ENCODE results near the gene INPPL1.

INPPL1 gene

DNA sequence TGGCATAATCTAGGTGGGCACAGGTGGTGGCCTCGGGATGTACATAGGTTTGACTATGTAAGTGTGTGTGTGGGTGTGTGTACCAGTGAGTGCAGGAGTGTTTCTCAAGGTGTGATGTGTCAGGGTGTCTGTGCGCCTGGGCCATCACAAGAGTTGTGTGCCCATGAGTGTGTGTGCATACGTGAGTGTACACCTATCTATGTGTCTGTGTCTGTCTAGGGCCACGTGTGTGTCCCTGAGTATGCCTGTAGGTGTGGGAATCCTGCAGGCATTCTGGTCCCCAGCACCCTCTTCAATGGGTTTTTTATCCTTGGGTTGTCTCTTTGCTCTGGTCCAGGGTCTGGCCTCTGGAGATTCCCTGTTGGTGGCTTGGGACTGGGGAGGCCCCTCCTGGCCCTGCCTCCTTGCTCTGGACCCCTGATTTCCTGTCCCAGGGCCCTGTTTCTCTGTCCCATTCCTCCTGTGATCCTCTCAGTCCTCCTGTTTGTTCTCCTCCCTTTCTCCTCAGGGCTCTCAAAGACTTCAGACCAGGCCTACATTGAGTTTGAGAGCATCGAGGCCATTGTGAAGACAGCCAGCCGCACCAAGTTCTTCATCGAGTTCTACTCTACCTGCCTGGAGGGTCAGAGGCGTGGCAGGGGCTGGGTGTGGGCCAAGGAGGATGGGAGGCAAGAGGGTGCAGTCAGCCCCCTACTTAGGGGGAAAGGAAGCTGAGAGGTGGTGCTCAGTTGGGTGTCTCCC, 9.4 kb downstream of the INPPL1 start:
- Histone ChIP-seq H3K9ac (ENCODE audit: low read length) (no peak overlapping the region), H3K4me3 (ENCODE audit: low read length) (no peak overlapping the region), H3K36me3 (replicated peaks; ENCODE audit: low read depth, low read length) (peaks cover 89% of the 10 kb centered on the region), H3K79me2 (ENCODE audit: low read length) (no peaks in the 10 kb centered on the region), H3K4me2 (ENCODE audit: low read length) (no peak overlapping the region), H3K9me3 (ENCODE audit: insufficient read depth, low read length) (no peaks in the 10 kb centered on the region), H3K4me1 (ENCODE audit: low read length) (no peaks in the 10 kb centered on the region), H2AFZ (ENCODE audit: low read depth, low read length) (no peak overlapping the region), H4K20me1 (ENCODE audit: insufficient read depth, low read length) (peaks cover 27% of the 10 kb centered on the region; the same call in 1 of the 2 replicates), H3K27ac (ENCODE audit: low read length) (no peak overlapping the region), H3K27me3 (ENCODE audit: low read depth, low read length) (no peaks in the 10 kb centered on the region)
- TF ChIP-seq, protein P1, sequence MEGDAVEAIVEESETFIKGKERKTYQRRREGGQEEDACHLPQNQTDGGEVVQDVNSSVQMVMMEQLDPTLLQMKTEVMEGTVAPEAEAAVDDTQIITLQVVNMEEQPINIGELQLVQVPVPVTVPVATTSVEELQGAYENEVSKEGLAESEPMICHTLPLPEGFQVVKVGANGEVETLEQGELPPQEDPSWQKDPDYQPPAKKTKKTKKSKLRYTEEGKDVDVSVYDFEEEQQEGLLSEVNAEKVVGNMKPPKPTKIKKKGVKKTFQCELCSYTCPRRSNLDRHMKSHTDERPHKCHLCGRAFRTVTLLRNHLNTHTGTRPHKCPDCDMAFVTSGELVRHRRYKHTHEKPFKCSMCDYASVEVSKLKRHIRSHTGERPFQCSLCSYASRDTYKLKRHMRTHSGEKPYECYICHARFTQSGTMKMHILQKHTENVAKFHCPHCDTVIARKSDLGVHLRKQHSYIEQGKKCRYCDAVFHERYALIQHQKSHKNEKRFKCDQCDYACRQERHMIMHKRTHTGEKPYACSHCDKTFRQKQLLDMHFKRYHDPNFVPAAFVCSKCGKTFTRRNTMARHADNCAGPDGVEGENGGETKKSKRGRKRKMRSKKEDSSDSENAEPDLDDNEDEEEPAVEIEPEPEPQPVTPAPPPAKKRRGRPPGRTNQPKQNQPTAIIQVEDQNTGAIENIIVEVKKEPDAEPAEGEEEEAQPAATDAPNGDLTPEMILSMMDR (IDR thresholded peaks at IDR 0.05; ENCODE audit: low read depth, low read length) = no peak
- no peak for TF ChIP-seq EZH2phosphoT487 (IDR thresholded peaks at IDR 0.05; ENCODE audit: low read depth)

DNA sequence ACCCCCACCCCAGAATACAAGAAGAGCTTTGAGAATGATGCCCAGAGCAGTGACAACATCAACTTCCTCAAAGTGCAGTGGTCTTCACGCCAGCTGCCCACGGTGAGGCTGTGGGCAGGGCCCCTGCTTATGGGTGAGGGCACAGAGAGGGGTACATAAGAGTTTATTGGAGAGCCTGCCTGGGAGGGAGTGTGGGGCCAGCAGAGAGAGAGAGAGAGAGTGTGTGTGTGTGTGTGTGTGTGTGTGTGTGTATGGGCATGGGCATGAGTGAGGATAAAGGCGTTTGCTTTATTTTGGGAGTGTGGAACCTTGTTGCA, 9.9 kb downstream of the INPPL1 start:
- no peaks in the 10 kb centered on the region for H3K9me3 ChIP-seq (ENCODE audit: insufficient read depth, low read length)
- H4K20me1 ChIP-seq (ENCODE audit: insufficient read depth, low read length) = peaks cover 27% of the 10 kb centered on the region; the same call in 1 of the 2 replicates
- H3K4me1 ChIP-seq (ENCODE audit: low read length) = no peaks in the 10 kb centered on the region
- no peaks in the 10 kb centered on the region for H3K27me3 ChIP-seq (ENCODE audit: low read depth, low read length)
- H3K36me3 ChIP-seq (replicated peaks; ENCODE audit: low read depth, low read length) = peaks cover 83% of the 10 kb centered on the region
- no peak overlapping the region for H3K4me2 ChIP-seq (ENCODE audit: low read length)
- H3K79me2 ChIP-seq (ENCODE audit: low read length) = no peaks in the 10 kb centered on the region
- TF ChIP-seq, protein P1 (IDR thresholded peaks at IDR 0.05; ENCODE audit: low read depth, low read length) = no peak
- no peak for TF ChIP-seq EZH2phosphoT487 (IDR thresholded peaks at IDR 0.05; ENCODE audit: low read depth)
- H3K27ac ChIP-seq (ENCODE audit: low read length) = no peak overlapping the region
- H3K9ac ChIP-seq (ENCODE audit: low read length) = no peak overlapping the region
- no peak overlapping the region for H2AFZ ChIP-seq (ENCODE audit: low read depth, low read length)
- no peak overlapping the region for H3K4me3 ChIP-seq (ENCODE audit: low read length)

DNA sequence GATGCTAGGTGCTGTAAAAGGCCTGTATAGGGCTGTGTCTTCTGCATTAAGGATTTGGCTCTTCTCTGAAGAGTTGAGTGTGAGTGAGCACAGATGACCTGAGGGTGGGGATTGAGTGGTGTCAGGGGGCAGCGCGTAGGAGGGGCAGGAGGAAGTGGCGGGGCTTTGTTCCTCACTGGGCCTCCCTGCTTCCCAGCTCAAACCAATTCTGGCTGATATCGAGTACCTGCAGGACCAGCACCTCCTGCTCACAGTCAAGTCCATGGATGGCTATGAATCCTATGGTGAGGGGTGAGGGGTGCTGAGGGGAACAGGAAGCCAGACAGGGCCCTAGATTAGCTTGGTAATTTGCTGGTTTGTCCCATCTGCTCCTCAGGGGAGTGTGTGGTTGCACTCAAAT, 10.4 kb downstream of the INPPL1 start:
- Histone ChIP-seq H4K20me1 (ENCODE audit: insufficient read depth, low read length) (peaks cover 27% of the 10 kb centered on the region; the same call in 1 of the 2 replicates), H3K4me3 (ENCODE audit: low read length) (no peak overlapping the region), H3K9ac (ENCODE audit: low read length) (no peak overlapping the region), H3K4me1 (ENCODE audit: low read length) (no peaks in the 10 kb centered on the region), H3K27me3 (ENCODE audit: low read depth, low read length) (no peaks in the 10 kb centered on the region), H2AFZ (ENCODE audit: low read depth, low read length) (no peak overlapping the region), H3K4me2 (ENCODE audit: low read length) (no peak overlapping the region), H3K9me3 (ENCODE audit: insufficient read depth, low read length) (no peaks in the 10 kb centered on the region), H3K79me2 (ENCODE audit: low read length) (no peaks in the 10 kb centered on the region), H3K27ac (ENCODE audit: low read length) (no peak overlapping the region), H3K36me3 (replicated peaks; ENCODE audit: low read depth, low read length) (peaks cover 79% of the 10 kb centered on the region)
- TF ChIP-seq, protein P1 (IDR thresholded peaks at IDR 0.05; ENCODE audit: low read depth, low read length) = no peak
- TF ChIP-seq EZH2phosphoT487 (IDR thresholded peaks at IDR 0.05; ENCODE audit: low read depth) = no peak

DNA sequence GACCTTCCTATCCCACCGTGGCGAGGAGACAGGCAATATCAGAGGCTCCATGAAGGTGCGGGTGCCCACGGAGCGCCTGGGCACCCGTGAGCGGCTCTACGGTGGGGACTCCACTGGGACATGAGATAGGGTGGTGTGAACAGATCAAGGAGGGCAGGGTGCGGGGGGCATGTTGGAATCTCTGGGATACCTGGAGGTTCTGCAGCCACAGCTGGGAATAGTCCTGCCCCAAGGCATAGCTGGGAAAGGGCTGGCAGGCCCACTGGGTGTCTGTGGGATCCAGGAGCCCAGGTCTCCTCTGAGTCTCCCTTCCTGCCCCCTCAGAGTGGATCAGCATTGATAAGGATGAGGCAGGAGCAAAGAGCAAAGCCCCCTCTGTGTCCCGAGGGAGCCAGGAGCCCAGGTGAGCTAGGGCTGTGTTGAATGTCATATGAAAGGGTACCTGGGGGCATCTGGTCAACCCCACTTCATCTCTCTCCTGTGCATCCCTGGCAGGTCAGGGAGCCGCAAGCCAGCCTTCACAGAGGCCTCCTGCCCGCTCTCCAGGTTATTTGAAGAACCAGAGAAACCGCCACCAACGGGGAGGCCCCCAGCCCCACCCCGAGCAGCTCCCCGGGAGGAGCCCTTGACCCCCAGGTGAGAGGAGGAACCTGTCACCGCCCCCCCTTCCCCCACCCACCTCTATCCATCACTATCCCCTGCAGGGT, 10.9 kb downstream of the INPPL1 start:
- peaks cover 27% of the 10 kb centered on the region; the same call in 1 of the 2 replicates for H4K20me1 ChIP-seq (ENCODE audit: insufficient read depth, low read length)
- H3K4me1 ChIP-seq (ENCODE audit: low read length) = no peaks in the 10 kb centered on the region
- TF ChIP-seq EZH2phosphoT487 (IDR thresholded peaks at IDR 0.05; ENCODE audit: low read depth) = no peak
- TF ChIP-seq, protein P1 (IDR thresholded peaks at IDR 0.05; ENCODE audit: low read depth, low read length) = no peak

More for the DNA sequence above, 10.9 kb downstream of the INPPL1 start:
- Histone ChIP-seq H3K4me2 (ENCODE audit: low read length) (no peak overlapping the region), H3K27ac (ENCODE audit: low read length) (no peak overlapping the region), H3K36me3 (replicated peaks; ENCODE audit: low read depth, low read length) (peaks cover 73% of the 10 kb centered on the region), H3K9me3 (ENCODE audit: insufficient read depth, low read length) (no peaks in the 10 kb centered on the region), H3K27me3 (ENCODE audit: low read depth, low read length) (no peaks in the 10 kb centered on the region), H3K9ac (ENCODE audit: low read length) (no peak overlapping the region), H3K79me2 (ENCODE audit: low read length) (no peaks in the 10 kb centered on the region), H2AFZ (ENCODE audit: low read depth, low read length) (no peak overlapping the region), H3K4me3 (ENCODE audit: low read length) (no peak overlapping the region)
